Activated CD4-positive, alpha-beta memory T cell treated with anti-CD3 and anti-CD28 coated beads for 36 hours (primary cell): ENCODE measurements around the gene CFAP299. TPM values are rescaled to one million over a fixed set of nuclear protein-coding genes. Genes with fewer than 3 reads are reported as not detected.

ENCODE experiments used
- CTCF ChIA-PET: fragments of 350-600 bp; sonication (Branson Sonifier 250); formaldehyde crosslinking; loops from one replicate; lab custom pipeline; 2021; ENCODE audit warnings: antibody characterized with exemption, inconsistent platforms; lab: Charles Lee
- POLR2A ChIA-PET: fragments of 350-600 bp; sonication (Branson Sonifier 250); formaldehyde crosslinking; loops from one replicate; lab custom pipeline; 2021; ENCODE audit warnings: antibody characterized with exemption; lab: Charles Lee
- DNase-seq: peaks from one replicate; pipeline ENCODE4 v3.0.0-alpha.2; 2020
- H3K27ac Mint-ChIP-seq: one replicate; pipeline ENCODE4 v1.8.0; 2021; ENCODE audit warnings: mixed read lengths
- H3K27me3 Mint-ChIP-seq: one replicate; pipeline ENCODE4 v1.8.0; 2021; ENCODE audit warnings: mixed read lengths
- H3K36me3 Mint-ChIP-seq: one replicate; pipeline ENCODE4 v1.8.0; 2021; ENCODE audit warnings: mixed read lengths
- H3K4me1 Mint-ChIP-seq: one replicate; pipeline ENCODE4 v1.8.0; 2021; ENCODE audit warnings: low read depth, mixed read lengths
- H3K4me3 Mint-ChIP-seq: one replicate; pipeline ENCODE4 v1.8.0; 2021; ENCODE audit warnings: mild to moderate bottlenecking, mixed read lengths
- H3K9me3 Mint-ChIP-seq: one replicate; pipeline ENCODE4 v1.8.0; 2021; ENCODE audit warnings: mixed read lengths
- intact Hi-C: fragments of 100-400 bp; cut with micrococcal nuclease; formaldehyde crosslinking; loops from one replicate; pipeline ENCODE4 v1.15.1; 2023
- total RNA-seq, 2 experiments: library from RNA; stranded (reverse); gene quantifications; one replicate each; pipeline ENCODE4 v1.2.3, GENCODE V29; 2021

The CFAP299 gene
- total RNA-seq, 2 experiments from 2014 or later = not detected

- no peak for DNase-seq
- Mint-ChIP-seq H3K27ac (no peak overlapping the region), H3K4me1 (peaks cover 19% of the 10 kb centered on the region), H3K4me3 (no peak overlapping the region), H3K27me3 (no peaks in the 10 kb centered on the region), H3K36me3 (peaks cover 6% of the 10 kb centered on the region), H3K9me3 (peaks cover 10% of the 10 kb centered on the region)
- intact Hi-C loops = no loop called here
- ChIA-PET POLR2A (no interaction called here), CTCF (no interaction called here)
Observed at GRCh38 chr4:80840396-80840795, 504.9 kb downstream of the CFAP299 start.

GRCh38 chr4:80841587-80842281 lies 506.2 kb downstream of the CFAP299 start:
- H3K4me1 Mint-ChIP-seq = peaks cover 19% of the 10 kb centered on the region
- no peaks in the 10 kb centered on the region for H3K27me3 Mint-ChIP-seq
- H3K4me3 Mint-ChIP-seq = no peak overlapping the region
- peaks cover 11% of the 10 kb centered on the region for H3K9me3 Mint-ChIP-seq
- H3K36me3 Mint-ChIP-seq = peaks cover 6% of the 10 kb centered on the region
- ChIA-PET POLR2A (no interaction called here), CTCF (no interaction called here)
- no peak for DNase-seq
- H3K27ac Mint-ChIP-seq = no peak overlapping the region
- intact Hi-C loops = no loop called here

- Mint-ChIP-seq H3K36me3 (peaks cover 5% of the 10 kb centered on the region), H3K9me3 (peaks cover 2% of the 10 kb centered on the region), H3K27me3 (peaks cover 3% of the 10 kb centered on the region), H3K4me3 (no peak overlapping the region), H3K27ac (no peak overlapping the region), H3K4me1 (peaks cover 7% of the 10 kb centered on the region)
- intact Hi-C loops = no loop called here
- ChIA-PET CTCF (no interaction called here), POLR2A (interaction anchor here (0.6 kb wide), 1 partner anchor 23 kb away, joined by 3 read pairs; no protein-coding TSS in a partner anchor)
- no peak for DNase-seq
Observed at GRCh38 chr4:80846210-80846609, 510.7 kb downstream of the CFAP299 start.

GRCh38 chr4:80852061-80852460 lies 516.5 kb downstream of the CFAP299 start:
- Mint-ChIP-seq H3K4me1 (no peaks in the 10 kb centered on the region), H3K4me3 (no peak overlapping the region), H3K27me3 (peaks cover 3% of the 10 kb centered on the region), H3K36me3 (no peaks in the 10 kb centered on the region), H3K9me3 (peaks cover 5% of the 10 kb centered on the region), H3K27ac (no peak overlapping the region)
- ChIA-PET POLR2A (no interaction called here), CTCF (no interaction called here)
- DNase-seq = no peak
- intact Hi-C loops = no loop called here

- Mint-ChIP-seq H3K9me3 (no peaks in the 10 kb centered on the region), H3K4me1 (no peaks in the 10 kb centered on the region), H3K36me3 (no peaks in the 10 kb centered on the region), H3K27ac (no peak overlapping the region), H3K27me3 (no peaks in the 10 kb centered on the region), H3K4me3 (no peak overlapping the region)
- DNase-seq = no peak
- ChIA-PET POLR2A (no interaction called here), CTCF (no interaction called here)
- intact Hi-C loops = no loop called here
Observed at GRCh38 chr4:80873571-80873970, 538.0 kb downstream of the CFAP299 start.

- Mint-ChIP-seq H3K27ac (no peak overlapping the region), H3K27me3 (no peaks in the 10 kb centered on the region), H3K4me3 (no peak overlapping the region), H3K36me3 (no peaks in the 10 kb centered on the region), H3K9me3 (no peaks in the 10 kb centered on the region), H3K4me1 (no peaks in the 10 kb centered on the region)
- no peak for DNase-seq
- ChIA-PET CTCF (no interaction called here), POLR2A (no interaction called here)
- intact Hi-C loops = no loop called here
Observed at GRCh38 chr4:80874979-80875378, 539.4 kb downstream of the CFAP299 start.

- intact Hi-C loops = no loop called here
- POLR2A ChIA-PET = interaction anchor here (0.7 kb wide), 1 partner anchor 208 kb away, joined by 5 read pairs; no protein-coding TSS in a partner anchor
Observed at GRCh38 chr4:80875642-80876041, 540.1 kb downstream of the CFAP299 start.

GRCh38 chr4:80876810-80877209 lies 541.3 kb downstream of the CFAP299 start:
- no peak for DNase-seq
- H3K4me3 Mint-ChIP-seq = no peak overlapping the region
- H3K4me1 Mint-ChIP-seq = no peaks in the 10 kb centered on the region
- ChIA-PET POLR2A (no interaction called here), CTCF (interaction anchor here (1.0 to 1.2 kb wide), 2 partner anchors 8 to 193 kb away, joined by 3 read pairs; no protein-coding TSS in a partner anchor)
- H3K27me3 Mint-ChIP-seq = no peaks in the 10 kb centered on the region
- intact Hi-C loops = no loop called here
- no peaks in the 10 kb centered on the region for H3K9me3 Mint-ChIP-seq
- H3K36me3 Mint-ChIP-seq = no peaks in the 10 kb centered on the region
- H3K27ac Mint-ChIP-seq = no peak overlapping the region

More at GRCh38 chr4:80875642-80876041, 540.1 kb downstream of the CFAP299 start:
- H3K36me3 Mint-ChIP-seq = no peaks in the 10 kb centered on the region
- DNase-seq = no peak
- no peaks in the 10 kb centered on the region for H3K4me1 Mint-ChIP-seq
- no peaks in the 10 kb centered on the region for H3K27me3 Mint-ChIP-seq
- no peaks in the 10 kb centered on the region for H3K9me3 Mint-ChIP-seq
- no peak overlapping the region for H3K27ac Mint-ChIP-seq
- CTCF ChIA-PET = no interaction called here
- no peak overlapping the region for H3K4me3 Mint-ChIP-seq

- ChIA-PET CTCF (no interaction called here), POLR2A (no interaction called here)
- no peak overlapping the region for H3K27ac Mint-ChIP-seq
- DNase-seq = no peak
- H3K4me1 Mint-ChIP-seq = no peaks in the 10 kb centered on the region
- H3K27me3 Mint-ChIP-seq = no peaks in the 10 kb centered on the region
- no peaks in the 10 kb centered on the region for H3K36me3 Mint-ChIP-seq
- H3K9me3 Mint-ChIP-seq = no peaks in the 10 kb centered on the region
- no peak overlapping the region for H3K4me3 Mint-ChIP-seq
- intact Hi-C loops = no loop called here
Observed at GRCh38 chr4:80878218-80878617, 542.7 kb downstream of the CFAP299 start.

GRCh38 chr4:80897537-80898303 lies 562.2 kb downstream of the CFAP299 start:
- intact Hi-C loops = no loop called here
- H3K9me3 Mint-ChIP-seq = peaks cover 5% of the 10 kb centered on the region
- ChIA-PET POLR2A (no interaction called here), CTCF (no interaction called here)
- DNase-seq = no peak
- no peak overlapping the region for H3K4me3 Mint-ChIP-seq
- H3K27ac Mint-ChIP-seq = no peak overlapping the region
- H3K36me3 Mint-ChIP-seq = no peaks in the 10 kb centered on the region
- no peaks in the 10 kb centered on the region for H3K4me1 Mint-ChIP-seq
- H3K27me3 Mint-ChIP-seq = no peaks in the 10 kb centered on the region

- Mint-ChIP-seq H3K9me3 (peaks cover 6% of the 10 kb centered on the region), H3K4me1 (no peaks in the 10 kb centered on the region), H3K36me3 (peaks cover 2% of the 10 kb centered on the region), H3K27me3 (no peaks in the 10 kb centered on the region), H3K27ac (no peak overlapping the region), H3K4me3 (no peak overlapping the region)
- intact Hi-C loops = no loop called here
- POLR2A ChIA-PET = no interaction called here
- CTCF ChIA-PET = no interaction called here
- DNase-seq = no peak
Observed at GRCh38 chr4:80900908-80901307, 565.4 kb downstream of the CFAP299 start.

GRCh38 chr4:80903020-80903419 lies 567.5 kb downstream of the CFAP299 start:
- intact Hi-C loops = no loop called here
- DNase-seq = no peak

More at GRCh38 chr4:80903020-80903419, 567.5 kb downstream of the CFAP299 start:
- Mint-ChIP-seq H3K27ac (no peak overlapping the region), H3K36me3 (peaks cover 5% of the 10 kb centered on the region), H3K4me3 (no peak overlapping the region), H3K4me1 (no peaks in the 10 kb centered on the region), H3K27me3 (no peaks in the 10 kb centered on the region), H3K9me3 (peaks cover 23% of the 10 kb centered on the region)
- ChIA-PET CTCF (no interaction called here), POLR2A (no interaction called here)
